Measurements from ENCODE around the gene AQP9.

GRCh38 chr15:58189148-58189811 is 51.1 kb downstream of the AQP9 start:
- TF ChIP-seq CTCF (IDR thresholded peaks at IDR 0.05) (no peak), POLR2AphosphoS5 (IDR thresholded peaks at IDR 0.05) (no peak), POLR2A (IDR thresholded peaks at IDR 0.05) (no peak)
